Testis (tissue), 2 donors: ENCODE data around the gene ZIC5.

Experiments
- CTCF ChIP-seq, 3 experiments: fragments of 450-650 bp in 2 of 3; fragments of 200-600 bp in 1 of 3; sonication (generic) in 1 of 3; IDR thresholded peaks; one replicate each; pipeline ENCODE4 v1.5.1; 2016 to 2019; ENCODE audit warnings: antibody characterized with exemption in 3 of 3, mild to moderate bottlenecking in 2 of 3, moderate library complexity in 1 of 3
- POLR2A ChIP-seq: fragments of 450-650 bp; IDR thresholded peaks from one replicate; pipeline ENCODE4 v1.6.1; 2017; ENCODE audit warnings: antibody characterized with exemption, mild to moderate bottlenecking, moderate library complexity

- no peak for TF ChIP-seq POLR2A
- TF ChIP-seq CTCF (IDR thresholded peaks at IDR 0.05) = no peak
These were observed 30.5 kb downstream of the ZIC5 start for GRCh38 chr13:99941086-99941485.
